ENCODE measurements around the gene TEKT1. TPM values are rescaled to one million over a fixed set of nuclear protein-coding genes. Genes with fewer than 3 reads are reported as not detected.
A peak's percentile ranks its signal among the peaks of the same experiment; 100 is the strongest.

The TEKT1 gene
- polyA plus RNA-seq, 2 of the 4 experiments (the other 2 are of a cell fraction) = not detected

DNA sequence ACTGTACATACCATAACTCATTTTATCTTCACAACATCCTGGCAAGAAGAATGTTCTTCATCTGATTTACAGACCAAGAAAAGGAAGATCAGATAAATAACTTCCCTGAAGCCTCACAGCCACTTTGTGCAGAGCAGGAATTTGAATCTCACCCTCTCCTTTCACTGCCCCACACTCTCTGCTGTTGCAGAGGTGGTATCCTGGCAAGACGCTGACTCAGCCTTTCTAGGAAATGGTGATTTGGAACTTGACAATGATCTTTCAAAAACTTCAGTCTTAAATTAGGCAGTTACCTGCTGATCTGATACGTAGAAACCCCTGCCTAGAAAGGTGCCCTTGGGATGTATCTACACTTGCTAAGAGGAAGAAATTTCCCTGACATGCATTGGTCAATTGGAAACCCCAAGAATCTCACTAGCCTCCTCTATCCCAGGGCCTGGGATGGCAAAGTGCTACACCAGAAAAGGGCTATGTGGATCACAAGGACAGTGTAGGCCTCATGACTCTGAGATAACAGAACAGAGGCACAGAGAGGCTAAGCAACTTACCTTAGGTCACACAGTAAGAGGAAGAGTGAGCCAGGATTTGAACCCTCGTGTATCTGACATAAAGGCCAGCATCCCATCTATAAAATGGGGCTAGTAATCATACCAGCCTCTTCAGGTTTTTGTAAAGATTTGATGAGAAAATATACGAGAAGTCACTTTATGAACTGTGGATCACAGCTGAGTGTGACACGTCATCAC, 37.6 kb downstream of the TEKT1 start:
- H3K27ac ChIP-seq = no peak overlapping the region
- H3K4me2 ChIP-seq = no peak overlapping the region
- peak; percentile 59 for FAIRE-seq
- ChIA-PET POLR2A (no interaction called here), CTCF (no interaction called here)
- H3K4me1 ChIP-seq = no peaks in the 10 kb centered on the region
- TF ChIP-seq MAFK (IDR thresholded peaks at IDR 0.05; ENCODE audit: partially characterized antibody) = peak; percentile 97
- no peak for TF ChIP-seq CHD4 (IDR thresholded peaks at IDR 0.05; ENCODE audit: borderline replicate concordance)
- no peak for DNase-seq (ENCODE audit: low read depth in 1 of 2, low spot score in 1 of 2)
- 32% methylated on average over 5 of the region's 5 CpGs for WGBS (ENCODE audit: missing lambda C conversion rate)
- H3K4me3 ChIP-seq = no peak overlapping the region
- no peaks in the 10 kb centered on the region for H3K9me3 ChIP-seq
- ATAC-seq = no peak

DNA sequence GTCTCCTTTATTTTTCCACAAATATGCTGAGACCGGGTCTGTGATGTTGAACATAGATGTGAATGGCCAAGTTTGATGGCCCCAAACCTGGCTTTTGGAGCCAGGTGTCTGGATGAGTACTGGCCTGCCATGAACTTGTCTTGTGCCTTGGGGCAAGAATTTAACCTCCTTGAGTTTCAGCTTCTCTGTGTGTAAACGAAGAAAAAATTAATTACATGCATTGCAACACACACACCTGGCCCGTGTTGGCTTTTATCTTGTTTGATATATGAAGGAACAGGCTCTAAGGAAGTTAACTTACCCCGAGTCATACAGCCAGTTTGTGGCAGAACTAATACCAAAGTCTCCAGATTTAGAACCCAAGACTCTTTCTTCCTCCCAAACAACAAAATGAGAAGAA, 42.4 kb downstream of the TEKT1 start:
- Histone ChIP-seq H3K4me2 (no peak overlapping the region), H3K4me3 (no peak overlapping the region), H3K4me1 (no peaks in the 10 kb centered on the region), H3K9me3 (peaks cover 7% of the 10 kb centered on the region; the same call in 2 of the 3 replicates), H3K27ac (no peak overlapping the region)
- POLR2A ChIA-PET = no interaction called here
- CTCF ChIA-PET = interaction anchor here (0.8 to 1.6 kb wide), 4 partner anchors 11 to 216 kb away, joined by 3 to 6 read pairs (median 4); no protein-coding TSS in a partner anchor
- WGBS (ENCODE audit: missing lambda C conversion rate) = 4% methylated on average over 4 of the region's 4 CpGs
- TF ChIP-seq, protein P1, sequence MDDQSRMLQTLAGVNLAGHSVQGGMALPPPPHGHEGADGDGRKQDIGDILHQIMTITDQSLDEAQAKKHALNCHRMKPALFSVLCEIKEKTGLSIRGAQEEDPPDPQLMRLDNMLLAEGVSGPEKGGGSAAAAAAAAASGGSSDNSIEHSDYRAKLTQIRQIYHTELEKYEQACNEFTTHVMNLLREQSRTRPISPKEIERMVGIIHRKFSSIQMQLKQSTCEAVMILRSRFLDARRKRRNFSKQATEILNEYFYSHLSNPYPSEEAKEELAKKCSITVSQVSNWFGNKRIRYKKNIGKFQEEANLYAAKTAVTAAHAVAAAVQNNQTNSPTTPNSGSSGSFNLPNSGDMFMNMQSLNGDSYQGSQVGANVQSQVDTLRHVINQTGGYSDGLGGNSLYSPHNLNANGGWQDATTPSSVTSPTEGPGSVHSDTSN (IDR thresholded peaks at IDR 0.05) = no peak
- TF ChIP-seq CHD2 (IDR thresholded peaks at IDR 0.05; ENCODE audit: low read length, partially characterized antibody) (no peak), HOXB13 (CRISPR knock-in tag; IDR thresholded peaks at IDR 0.05; ENCODE audit: low read depth) (no peak), CBX8 (IDR thresholded peaks at IDR 0.05) (no peak), NPAS2 (CRISPR knock-in tag; IDR thresholded peaks at IDR 0.05; ENCODE audit: borderline replicate concordance) (no peak), GATA3 (IDR thresholded peaks at IDR 0.05; ENCODE audit: borderline replicate concordance) (no peak), POLR2A (IDR thresholded peaks at IDR 0.05; ENCODE audit: low read length) (no peak), FOSB (CRISPR knock-in tag; IDR thresholded peaks at IDR 0.05) (no peak), FOSL2 (IDR thresholded peaks at IDR 0.05) (no peak), FOSL2 (CRISPR knock-in tag; IDR thresholded peaks at IDR 0.05) (no peak), EP300 (IDR thresholded peaks at IDR 0.05) (no peak)
- TF ChIP-seq, protein P2, sequence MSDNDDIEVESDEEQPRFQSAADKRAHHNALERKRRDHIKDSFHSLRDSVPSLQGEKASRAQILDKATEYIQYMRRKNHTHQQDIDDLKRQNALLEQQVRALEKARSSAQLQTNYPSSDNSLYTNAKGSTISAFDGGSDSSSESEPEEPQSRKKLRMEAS (IDR thresholded peaks at IDR 0.05) = no peak
- TF ChIP-seq, protein P3, sequence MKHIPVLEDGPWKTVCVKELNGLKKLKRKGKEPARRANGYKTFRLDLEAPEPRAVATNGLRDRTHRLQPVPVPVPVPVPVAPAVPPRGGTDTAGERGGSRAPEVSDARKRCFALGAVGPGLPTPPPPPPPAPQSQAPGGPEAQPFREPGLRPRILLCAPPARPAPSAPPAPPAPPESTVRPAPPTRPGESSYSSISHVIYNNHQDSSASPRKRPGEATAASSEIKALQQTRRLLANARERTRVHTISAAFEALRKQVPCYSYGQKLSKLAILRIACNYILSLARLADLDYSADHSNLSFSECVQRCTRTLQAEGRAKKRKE (CRISPR knock-in tag; IDR thresholded peaks at IDR 0.05; ENCODE audit: low read depth) = no peak
- TF ChIP-seq, protein P4, sequence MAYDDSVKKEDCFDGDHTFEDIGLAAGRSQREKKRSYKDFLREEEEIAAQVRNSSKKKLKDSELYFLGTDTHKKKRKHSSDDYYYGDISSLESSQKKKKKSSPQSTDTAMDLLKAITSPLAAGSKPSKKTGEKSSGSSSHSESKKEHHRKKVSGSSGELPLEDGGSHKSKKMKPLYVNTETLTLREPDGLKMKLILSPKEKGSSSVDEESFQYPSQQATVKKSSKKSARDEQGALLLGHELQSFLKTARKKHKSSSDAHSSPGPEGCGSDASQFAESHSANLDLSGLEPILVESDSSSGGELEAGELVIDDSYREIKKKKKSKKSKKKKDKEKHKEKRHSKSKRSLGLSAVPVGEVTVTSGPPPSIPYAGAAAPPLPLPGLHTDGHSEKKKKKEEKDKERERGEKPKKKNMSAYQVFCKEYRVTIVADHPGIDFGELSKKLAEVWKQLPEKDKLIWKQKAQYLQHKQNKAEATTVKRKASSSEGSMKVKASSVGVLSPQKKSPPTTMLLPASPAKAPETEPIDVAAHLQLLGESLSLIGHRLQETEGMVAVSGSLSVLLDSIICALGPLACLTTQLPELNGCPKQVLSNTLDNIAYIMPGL (CRISPR knock-in tag; IDR thresholded peaks at IDR 0.05; ENCODE audit: borderline replicate concordance) = no peak
- no peak for ATAC-seq
- FAIRE-seq = no peak
- no peak for DNase-seq (ENCODE audit: low read depth in 1 of 2, low spot score in 1 of 2)

DNA sequence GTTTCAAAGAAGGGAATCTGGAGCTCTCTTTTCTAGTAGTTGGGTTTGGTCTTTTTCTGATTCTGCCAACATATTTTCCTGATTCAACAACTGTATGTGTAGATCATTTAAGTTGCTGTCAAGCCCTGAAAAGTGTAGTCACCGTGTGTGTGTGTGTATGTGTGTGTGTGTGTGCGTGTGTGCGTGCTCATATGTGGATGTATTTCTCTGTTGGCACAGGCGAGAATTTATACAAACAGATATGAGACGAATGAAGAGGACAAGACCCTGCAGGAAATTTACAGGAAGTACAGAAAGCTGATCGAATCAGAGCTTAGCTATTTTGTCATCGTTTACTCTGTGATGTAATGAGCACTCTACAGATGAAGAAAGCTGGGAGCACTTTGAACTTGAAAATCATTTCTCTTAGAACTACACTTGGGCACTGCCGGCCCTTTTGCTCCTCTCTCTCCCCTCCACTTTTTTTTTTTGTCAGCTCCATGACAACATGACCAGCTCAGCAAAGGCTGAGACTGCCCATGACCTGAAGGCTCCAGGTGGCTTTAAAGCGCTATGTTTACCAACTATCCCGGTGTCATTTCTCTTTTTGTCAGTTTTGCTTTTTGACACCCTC, 44.3 kb downstream of the TEKT1 start:
- ChIA-PET POLR2A (no interaction called here), CTCF (interaction anchor here (0.6 to 2.1 kb wide), 14 partner anchors 10 to 971 kb away, joined by 3 to 12 read pairs (median 4); partner anchors contain the start of genes BCL6B and FBXO39)
- no peak overlapping the region for H3K4me2 ChIP-seq
- 27% methylated on average over 10 of the region's 10 CpGs for WGBS (ENCODE audit: missing lambda C conversion rate)
- DNase-seq (ENCODE audit: low read depth in 1 of 2, low spot score in 1 of 2) = no peak
- TF ChIP-seq, protein P5, sequence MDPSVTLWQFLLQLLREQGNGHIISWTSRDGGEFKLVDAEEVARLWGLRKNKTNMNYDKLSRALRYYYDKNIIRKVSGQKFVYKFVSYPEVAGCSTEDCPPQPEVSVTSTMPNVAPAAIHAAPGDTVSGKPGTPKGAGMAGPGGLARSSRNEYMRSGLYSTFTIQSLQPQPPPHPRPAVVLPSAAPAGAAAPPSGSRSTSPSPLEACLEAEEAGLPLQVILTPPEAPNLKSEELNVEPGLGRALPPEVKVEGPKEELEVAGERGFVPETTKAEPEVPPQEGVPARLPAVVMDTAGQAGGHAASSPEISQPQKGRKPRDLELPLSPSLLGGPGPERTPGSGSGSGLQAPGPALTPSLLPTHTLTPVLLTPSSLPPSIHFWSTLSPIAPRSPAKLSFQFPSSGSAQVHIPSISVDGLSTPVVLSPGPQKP (IDR thresholded peaks at IDR 0.05; ENCODE audit: low read depth, low read length) = no peak
- TF ChIP-seq KDM1A (IDR thresholded peaks at IDR 0.05; ENCODE audit: low read depth) = no peak
- TF ChIP-seq FOXS1 (CRISPR knock-in tag; IDR thresholded peaks at IDR 0.05) = no peak
- no peak for TF ChIP-seq HOXA7 (CRISPR knock-in tag; IDR thresholded peaks at IDR 0.05)
- TF ChIP-seq BHLHE40 (IDR thresholded peaks at IDR 0.05; ENCODE audit: low read depth, low read length) = no peak
- TF ChIP-seq CBX8 (IDR thresholded peaks at IDR 0.05) = no peak
- no peak for TF ChIP-seq FOSB (CRISPR knock-in tag; IDR thresholded peaks at IDR 0.05)
- no peak for TF ChIP-seq NPAS2 (CRISPR knock-in tag; IDR thresholded peaks at IDR 0.05; ENCODE audit: borderline replicate concordance)
- TF ChIP-seq EHMT2 (IDR thresholded peaks at IDR 0.05; ENCODE audit: low read depth) = no peak
- TF ChIP-seq TP53 (CRISPR knock-in tag; IDR thresholded peaks at IDR 0.05) = no peak
- no peak for TF ChIP-seq GATA3 (IDR thresholded peaks at IDR 0.05; ENCODE audit: borderline replicate concordance)
- no peak for TF ChIP-seq POLR2AphosphoS2 (conservative IDR thresholded peaks at IDR 0.05; ENCODE audit: low read length)
- TF ChIP-seq, protein P3 (CRISPR knock-in tag; IDR thresholded peaks at IDR 0.05; ENCODE audit: low read depth) = no peak
- TF ChIP-seq JUNB (IDR thresholded peaks at IDR 0.05) = no peak
- no peak overlapping the region for H3K27ac ChIP-seq
- peak in 1 of 2 experiments; percentile 42; a peak in 1 of 6 replicates for ATAC-seq
- no peak overlapping the region for H3K4me3 ChIP-seq
- H3K4me1 ChIP-seq = no peaks in the 10 kb centered on the region
- H3K9me3 ChIP-seq = peaks cover 7% of the 10 kb centered on the region; the same call in 2 of the 3 replicates
- no peak for FAIRE-seq

Data from A549 (cell line).